Keratinocyte (primary cell): Measurements from ENCODE around the gene NHLH1. TPM values are rescaled to one million over a fixed set of nuclear protein-coding genes. Genes with fewer than 3 reads are reported as not detected.
"Not testable (repeated sequence)": the region's sequence is repeated elsewhere in the genome, so short reads cannot be mapped to it uniquely, and the experiment has no call there.

ENCODE experiments used
- DNase-seq: peaks from one replicate; pipeline ENCODE4 v3.0.0-alpha.2; 2011; ENCODE audit warnings: low read depth, missing footprints, low spot score
- FAIRE-seq: peaks from 2 replicates; lab custom pipeline; 2011; peaks lifted over from hg19 to GRCh38; lab: Jason Lieb, UNC
- H2AFZ ChIP-seq: 2 replicates; pipeline ENCODE4 v1.6.0; 2012; ENCODE audit warnings: low read length, control low read depth, inconsistent platforms; ENCODE audit not compliant: control insufficient read depth
- H3K27ac ChIP-seq: 2 replicates; pipeline ENCODE4 v1.5.1; 2011; ENCODE audit warnings: low read length; ENCODE audit not compliant: control insufficient read depth, insufficient read depth
- H3K27me3 ChIP-seq: 3 replicates; pipeline ENCODE4 v1.6.0; 2011; ENCODE audit warnings: low read length; ENCODE audit not compliant: control insufficient read depth, insufficient read depth; ENCODE audit errors: extremely low read depth
- H3K36me3 ChIP-seq, 2 experiments: 2 replicates in 1 of 2; 3 replicates in 1 of 2; pipeline ENCODE4 v1.5.1; 2011; ENCODE audit warnings: low read length in 2 of 2, mild to moderate bottlenecking in 1 of 2; ENCODE audit not compliant: control insufficient read depth in 2 of 2, insufficient read depth in 2 of 2; ENCODE audit errors: extremely low read depth in 1 of 2
- H3K4me1 ChIP-seq: 3 replicates; pipeline ENCODE4 v1.5.1; 2011; ENCODE audit warnings: low read length; ENCODE audit not compliant: control insufficient read depth, insufficient read depth; ENCODE audit errors: extremely low read depth
- H3K4me2 ChIP-seq: 3 replicates; pipeline ENCODE4 v1.6.0; 2011; ENCODE audit warnings: low read depth, low read length; ENCODE audit not compliant: control insufficient read depth, insufficient read depth; ENCODE audit errors: extremely low read depth
- H3K4me3 ChIP-seq, 3 experiments: fragments of 200-600 bp in 1 of 3; sonication (generic) in 1 of 3; 2 replicates in 2 of 3; 3 replicates in 1 of 3; pipeline ENCODE4 v1.5.1; 2011 to 2016; ENCODE audit warnings: low read length in 3 of 3, mild to moderate bottlenecking in 3 of 3, control low read depth in 2 of 3, inconsistent platforms in 1 of 3, low read depth in 1 of 3, mixed read lengths in 1 of 3, mixed run types in 1 of 3, moderate library complexity in 1 of 3; ENCODE audit not compliant: control insufficient read depth in 2 of 3, insufficient read depth in 2 of 3; ENCODE audit errors: extremely low read depth in 1 of 3
- H3K79me2 ChIP-seq: 2 replicates; pipeline ENCODE4 v1.6.0; 2012; ENCODE audit warnings: low read length; ENCODE audit not compliant: control insufficient read depth, insufficient read depth
- H3K9ac ChIP-seq: 3 replicates; pipeline ENCODE4 v1.6.0; 2011; ENCODE audit warnings: low read length; ENCODE audit not compliant: control insufficient read depth, insufficient read depth; ENCODE audit errors: extremely low read depth
- H3K9me1 ChIP-seq: 3 replicates; pipeline ENCODE4 v1.6.0; 2011; ENCODE audit warnings: low read length; ENCODE audit not compliant: control insufficient read depth, insufficient read depth; ENCODE audit errors: extremely low read depth
- H3K9me3 ChIP-seq: 2 replicates; pipeline ENCODE4 v1.5.1; 2012; ENCODE audit warnings: low read depth, low read length; ENCODE audit not compliant: control insufficient read depth
- H4K20me1 ChIP-seq: 3 replicates; pipeline ENCODE4 v1.6.0; 2011; ENCODE audit warnings: low read length; ENCODE audit not compliant: control insufficient read depth, insufficient read depth; ENCODE audit errors: extremely low read depth
- CTCF ChIP-seq, 3 experiments: IDR thresholded peaks in 1 of 3; conservative IDR thresholded peaks in 1 of 3; optimal IDR thresholded peaks in 1 of 3; 2 replicates in 2 of 3; 3 replicates in 1 of 3; pipeline versions ENCODE3 to v1.5.1; 2011; ENCODE audit warnings: low read length in 3 of 3, mild to moderate bottlenecking in 3 of 3, moderate library complexity in 2 of 3, control low read depth in 1 of 3, inconsistent platforms in 1 of 3; ENCODE audit not compliant: insufficient read depth in 2 of 3; ENCODE audit errors: extremely low read depth in 1 of 3
- EZH2 ChIP-seq: IDR thresholded peaks from one replicate; pipeline ENCODE4 v1.6.1; 2012; ENCODE audit warnings: inconsistent platforms, mild to moderate bottlenecking, low read length, moderate library complexity
- dilution Hi-C: fragments of 300-500 bp; cut with MboI; formaldehyde crosslinking; loops from one replicate; pipeline ENCODE4 v1.7.0; 2020; ENCODE audit warnings: low sequenced_read_pairs; ENCODE audit not compliant: extremely low pct_ligation_motif_present
- polyA plus RNA-seq, 5 experiments: library from polyadenylated mRNA; depleted of rRNA in 3 of 5; stranded (reverse) in 3 of 5; stranded (forward) in 1 of 5; unstranded in 1 of 5; fragments of >200 nt; gene quantifications; 1 replicate in 1 of 5; 2 replicates in 3 of 5; 3 replicates in 1 of 5; pipeline versions ENCODE4 v1.2.1 to v1.2.3, GENCODE V29; 2011 to 2012; ENCODE audit warnings: missing spikeins in 2 of 5, low read depth in 1 of 5, low replicate concordance in 1 of 5

NHLH1 gene
- polyA plus RNA-seq, 1 donor (not counting 4 experiments of a cell fraction or from before 2014, with no cell fraction given), result 0.13 TPM

GRCh38 chr1:160376525-160377131 is 9.8 kb downstream of the NHLH1 start:
- Histone ChIP-seq H2AFZ (no peak overlapping the region), H4K20me1 (no peaks in the 10 kb centered on the region), H3K36me3 (no peaks in the 10 kb centered on the region), H3K4me2 (no peak overlapping the region), H3K27ac (no peak overlapping the region), H3K9me1 (no peaks in the 10 kb centered on the region), H3K79me2 (no peaks in the 10 kb centered on the region), H3K4me3 (no peak overlapping the region), H3K9me3 (no peaks in the 10 kb centered on the region), H3K27me3 (no peaks in the 10 kb centered on the region), H3K4me1 (peaks cover 20% of the 10 kb centered on the region), H3K9ac (no peak overlapping the region)
- dilution Hi-C loops, result no loop called here
- TF ChIP-seq EZH2 (no peak), CTCF (optimal IDR thresholded peaks at IDR 0.05 in 1 of 3, IDR thresholded peaks at IDR 0.05 in 1 of 3, conservative IDR thresholded peaks at IDR 0.05 in 1 of 3; ENCODE audit: extremely low read depth in 1 of 3, insufficient read depth in 2 of 3, low read length in 3 of 3) (peak; percentile 87 to 96 (median 94))
- no peak for DNase-seq
- peak; percentile 91 for FAIRE-seq

- Histone ChIP-seq H2AFZ (peak overlapping the region; percentile 31), H4K20me1 (no peaks in the 10 kb centered on the region), H3K79me2 (no peaks in the 10 kb centered on the region), H3K27me3 (no peaks in the 10 kb centered on the region), H3K4me3 (no peak overlapping the region), H3K36me3 (no peaks in the 10 kb centered on the region), H3K4me2 (peak overlapping the region; percentile 20), H3K4me1 (peaks cover 20% of the 10 kb centered on the region), H3K9me3 (no peaks in the 10 kb centered on the region), H3K27ac (no peak overlapping the region), H3K9ac (no peak overlapping the region), H3K9me1 (no peaks in the 10 kb centered on the region)
- no peak for TF ChIP-seq EZH2
- no peak for TF ChIP-seq CTCF (optimal IDR thresholded peaks at IDR 0.05 in 1 of 3, IDR thresholded peaks at IDR 0.05 in 1 of 3, conservative IDR thresholded peaks at IDR 0.05 in 1 of 3; ENCODE audit: extremely low read depth in 1 of 3, insufficient read depth in 2 of 3, low read length in 3 of 3)
- dilution Hi-C loops, result no loop called here
- FAIRE-seq (peak; percentile 90), DNase-seq (peak; percentile 49)
Observed at GRCh38 chr1:160377585-160378206, 10.8 kb downstream of the NHLH1 start.

- H3K4me1 ChIP-seq, H3K9ac ChIP-seq, H3K27me3 ChIP-seq, H3K4me2 ChIP-seq, H3K27ac ChIP-seq, H3K79me2 ChIP-seq, H4K20me1 ChIP-seq, H3K9me3 ChIP-seq, H3K9me1 ChIP-seq, DNase-seq, dilution Hi-C loops, H2AFZ ChIP-seq, H3K4me3 ChIP-seq, FAIRE-seq, H3K36me3 ChIP-seq: not testable (repeated sequence)
Observed at GRCh38 chr1:160384812-160385211, 17.9 kb downstream of the NHLH1 start.
